ENCODE data around the gene CTNNA2. TPM values are rescaled to one million over a fixed set of nuclear protein-coding genes. Genes with fewer than 3 reads are reported as not detected.
"Not testable (repeated sequence)": the region's sequence is repeated elsewhere in the genome, so short reads cannot be mapped to it uniquely, and the experiment has no call there.

CTNNA2 gene
- total RNA-seq, 3 donors from 2014 or later, result 0.29 to 4.2 (median 1.1) TPM

- no peaks in the 10 kb centered on the region for H3K36me3 ChIP-seq (ENCODE audit: low read depth)
- TF ChIP-seq CTCF (IDR thresholded peaks at IDR 0.05), result no peak
- no peak overlapping the region for H3K4me3 ChIP-seq
- H3K9me3 ChIP-seq, result no peaks in the 10 kb centered on the region
- no peaks in the 10 kb centered on the region for H3K4me1 ChIP-seq (ENCODE audit: low read depth)
- intact Hi-C loops (cut with DNase I, micrococcal nuclease), result no loop called here
- DNase-seq (no peak), ATAC-seq (no peak)
These were observed 515.2 kb downstream of the CTNNA2 start for GRCh38 chr2:80028051-80028450.

- intact Hi-C loops (cut with DNase I, micrococcal nuclease), result no loop called here
- no peaks in the 10 kb centered on the region for H3K9me3 ChIP-seq
- no peaks in the 10 kb centered on the region for H3K36me3 ChIP-seq (ENCODE audit: low read depth)
- DNase-seq (peak in 1 of 3 donors; percentile 33), ATAC-seq (peak; percentile 42)
- no peaks in the 10 kb centered on the region for H3K4me1 ChIP-seq (ENCODE audit: low read depth)
- no peak for TF ChIP-seq CTCF (IDR thresholded peaks at IDR 0.05)
- no peak overlapping the region for H3K4me3 ChIP-seq
These were observed 515.7 kb downstream of the CTNNA2 start for GRCh38 chr2:80028584-80028983.

- no peak for ATAC-seq
- intact Hi-C loops (cut with DNase I, micrococcal nuclease), result no loop called here
- Histone ChIP-seq H3K36me3 (ENCODE audit: low read depth) (no peaks in the 10 kb centered on the region), H3K4me1 (ENCODE audit: low read depth) (no peaks in the 10 kb centered on the region), H3K9me3 (no peaks in the 10 kb centered on the region), H3K4me3 (no peak overlapping the region)
- DNase-seq, result no peak
- no peak for TF ChIP-seq CTCF (IDR thresholded peaks at IDR 0.05)
These were observed 517.3 kb downstream of the CTNNA2 start for GRCh38 chr2:80030135-80030534.

- H3K9me3 ChIP-seq; H3K4me3 ChIP-seq; H3K4me1 ChIP-seq (ENCODE audit: low read depth); H3K36me3 ChIP-seq (ENCODE audit: low read depth); DNase-seq; ATAC-seq; intact Hi-C loops (cut with DNase I, micrococcal nuclease): not testable (repeated sequence)
These were observed 519.8 kb downstream of the CTNNA2 start for GRCh38 chr2:80032684-80033083.

GRCh38 chr2:80035749-80036285 is 523.0 kb downstream of the CTNNA2 start:
- no peak for TF ChIP-seq CTCF (IDR thresholded peaks at IDR 0.05)
- no peak overlapping the region for H3K4me3 ChIP-seq
- no peak for ATAC-seq

GRCh38 chr2:80037310-80037709 is 524.5 kb downstream of the CTNNA2 start:
- ATAC-seq (no peak), DNase-seq (no peak)
- H3K4me3 ChIP-seq, result no peak overlapping the region
- TF ChIP-seq CTCF (IDR thresholded peaks at IDR 0.05), result no peak
- no peaks in the 10 kb centered on the region for H3K36me3 ChIP-seq (ENCODE audit: low read depth)
- no peaks in the 10 kb centered on the region for H3K4me1 ChIP-seq (ENCODE audit: low read depth)
- H3K9me3 ChIP-seq, result no peaks in the 10 kb centered on the region
- intact Hi-C loops (cut with DNase I, micrococcal nuclease), result no loop called here

More at GRCh38 chr2:80035749-80036285, 523.0 kb downstream of the CTNNA2 start:
- DNase-seq, result no peak
- intact Hi-C loops (cut with DNase I, micrococcal nuclease), result no loop called here
- Histone ChIP-seq H3K9me3 (no peaks in the 10 kb centered on the region), H3K36me3 (ENCODE audit: low read depth) (no peaks in the 10 kb centered on the region), H3K4me1 (ENCODE audit: low read depth) (no peaks in the 10 kb centered on the region)
